Hematopoietic multipotent progenitor cell treated with erythropoietin and hydrocortisone succinate and interleukin-3 and kit ligand, for 17 days (in vitro differentiated cells): ENCODE results near the gene RNF40.
"Not testable (repeated sequence)": the region's sequence is repeated elsewhere in the genome, so short reads cannot be mapped to it uniquely, and the experiment has no call there.

ENCODE experiments used
- DNase-seq: peaks from one replicate; pipeline ENCODE4 v3.0.0-alpha.2; 2015; ENCODE audit warnings: low spot score

RNF40 gene

GRCh38 chr16:30820952-30821421 is 58.9 kb downstream of the RNF40 start:
- no peak for DNase-seq

GRCh38 chr16:30821441-30821840 is 59.3 kb downstream of the RNF40 start:
- DNase-seq, result not testable (repeated sequence)

- no peak for DNase-seq
Observed at GRCh38 chr16:30821891-30822290, 59.8 kb downstream of the RNF40 start.
